IMR-90 (cell line): ENCODE data around the gene ABCA7. TPM values are rescaled to one million over a fixed set of nuclear protein-coding genes. Genes with fewer than 3 reads are reported as not detected.

Source experiments
- ATAC-seq: fragments of 200-7000 bp; cut with Tn5 transposase; 2 replicates; pipeline ENCODE4 v1.9.1; 2020; ENCODE audit warnings: low read depth, mild to moderate bottlenecking, moderate library complexity
- BruUV-seq: library from RNA; stranded (reverse); fragments of 400-500 nt; replicated peaks from 2 replicates; lab custom pipeline; 2021; lab: Mats Ljungman, UMichigan
- CTCF ChIA-PET: fragments of 300-600 bp; formaldehyde crosslinking; extraction: SDS; loops from one replicate; lab custom pipeline; 2021; ENCODE audit warnings: antibody characterized with exemption; lab: Yijun Ruan, JAX
- POLR2A ChIA-PET: fragments of 300-600 bp; sonication (Branson Sonifier 250); formaldehyde crosslinking; loops from one replicate; lab custom pipeline; 2022; ENCODE audit warnings: antibody characterized with exemption; ENCODE audit not compliant: unreplicated experiment; lab: Charles Lee
- DNase-seq: peaks from one replicate; pipeline ENCODE4 v3.0.0; 2013
- H2AFZ ChIP-seq: replicated peaks from 2 replicates; pipeline ENCODE3; 2013; ENCODE audit warnings: low read length, mild to moderate bottlenecking; ENCODE audit not compliant: poor library complexity
- H2AK5ac ChIP-seq: 2 replicates; pipeline ENCODE4 v1.6.1; 2013; ENCODE audit warnings: low read depth, low read length, inconsistent platforms
- H2AK9ac ChIP-seq: replicated peaks from 2 replicates; pipeline ENCODE3; 2013; ENCODE audit warnings: mild to moderate bottlenecking, low read depth, low read length, moderate library complexity; ENCODE audit not compliant: poor library complexity
- H2BK120ac ChIP-seq: 2 replicates; pipeline ENCODE4 v1.6.1; 2013; ENCODE audit warnings: low read depth, low read length, inconsistent platforms
- H2BK15ac ChIP-seq: 3 replicates; pipeline ENCODE4 v1.6.1; 2013; ENCODE audit warnings: low read depth, low read length, inconsistent platforms
- H2BK20ac ChIP-seq: 2 replicates; pipeline ENCODE4 v1.6.1; 2013; ENCODE audit warnings: low read depth, mild to moderate bottlenecking, inconsistent platforms, low read length, moderate library complexity
- H2BK5ac ChIP-seq: 2 replicates; pipeline ENCODE4 v1.6.1; 2013; ENCODE audit warnings: mild to moderate bottlenecking, low read depth, low read length, inconsistent platforms; ENCODE audit not compliant: poor library complexity, severe bottlenecking
- H3K14ac ChIP-seq: replicated peaks from 2 replicates; pipeline ENCODE4 v1.6.1; 2013; ENCODE audit warnings: low read depth, low read length, inconsistent platforms
- H3K18ac ChIP-seq: 2 replicates; pipeline ENCODE4 v1.6.1; 2013; ENCODE audit warnings: low read depth, low read length, control low read depth
- H3K23ac ChIP-seq: 2 replicates; pipeline ENCODE4 v1.6.1; 2013; ENCODE audit warnings: low read depth, low read length, inconsistent platforms
- H3K27ac ChIP-seq: 2 replicates; pipeline ENCODE4 v1.5.1; 2013; ENCODE audit warnings: mild to moderate bottlenecking, control low read depth, low read length; ENCODE audit not compliant: insufficient read depth
- H3K27me3 ChIP-seq: 2 replicates; pipeline ENCODE4 v1.6.1; 2013; ENCODE audit warnings: low read length; ENCODE audit not compliant: control insufficient read depth, insufficient read depth
- H3K36me3 ChIP-seq: 2 replicates; pipeline ENCODE4 v1.6.1; 2013; ENCODE audit warnings: low read length, mixed read lengths; ENCODE audit not compliant: control insufficient read depth, insufficient read depth
- H3K4ac ChIP-seq: 2 replicates; pipeline ENCODE4 v1.6.1; 2013; ENCODE audit warnings: low read depth, low read length, inconsistent platforms
- H3K4me1 ChIP-seq: 2 replicates; pipeline ENCODE4 v1.6.1; 2013; ENCODE audit warnings: low read length, mixed read lengths; ENCODE audit not compliant: control insufficient read depth, insufficient read depth
- H3K4me2 ChIP-seq: 2 replicates; pipeline ENCODE4 v1.6.1; 2013; ENCODE audit warnings: low read depth, mild to moderate bottlenecking, control low read depth, low read length, moderate library complexity
- H3K4me3 ChIP-seq: 2 replicates; pipeline ENCODE4 v1.5.1; 2013; ENCODE audit warnings: low read depth, mild to moderate bottlenecking, control low read depth, low read length, moderate library complexity; ENCODE audit not compliant: insufficient read depth
- H3K56ac ChIP-seq: 2 replicates; pipeline ENCODE4 v1.6.1; 2013; ENCODE audit warnings: low read length, inconsistent platforms; ENCODE audit not compliant: insufficient read depth; ENCODE audit errors: extremely low read depth
- H3K79me1 ChIP-seq, 2 experiments: 2 replicates each; pipeline ENCODE4 v1.6.1; 2013; ENCODE audit warnings: low read length in 2 of 2, inconsistent platforms in 1 of 2, low read depth in 1 of 2
- H3K9ac ChIP-seq: 2 replicates; pipeline ENCODE4 v1.6.1; 2013; ENCODE audit warnings: low read depth, low read length, control low read depth
- H3K9me1 ChIP-seq: 2 replicates; pipeline ENCODE4 v1.6.1; 2013; ENCODE audit warnings: low read length, inconsistent platforms; ENCODE audit not compliant: insufficient read depth
- H3K9me3 ChIP-seq: 2 replicates; pipeline ENCODE4 v1.6.1; 2013; ENCODE audit warnings: low read length; ENCODE audit not compliant: control insufficient read depth, insufficient read depth
- H4K20me1 ChIP-seq: 2 replicates; pipeline ENCODE4 v1.6.1; 2013; ENCODE audit warnings: low read length, inconsistent platforms; ENCODE audit not compliant: insufficient read depth
- H4K5ac ChIP-seq: 2 replicates; pipeline ENCODE4 v1.6.1; 2013; ENCODE audit warnings: mild to moderate bottlenecking, low read depth, low read length, control low read depth
- H4K8ac ChIP-seq, 2 experiments: 2 replicates each; pipeline ENCODE4 v1.6.1; 2013; ENCODE audit warnings: low read depth in 2 of 2, low read length in 2 of 2, control low read depth in 1 of 2, inconsistent platforms in 1 of 2
- H4K91ac ChIP-seq: 2 replicates; pipeline ENCODE4 v1.6.1; 2013; ENCODE audit warnings: low read depth, low read length, inconsistent platforms; ENCODE audit not compliant: insufficient read depth
- BHLHE40 ChIP-seq: fragments of 150-350 bp; IDR thresholded peaks from 2 replicates; pipeline ENCODE4 v1.6.1; 2016; ENCODE audit warnings: mild to moderate bottlenecking, low read depth, low read length
- CEBPB ChIP-seq: IDR thresholded peaks from 2 replicates; pipeline ENCODE4 v1.6.1; 2012; ENCODE audit warnings: low read depth, low read length, improper control_type of control experiment
- CHD1 ChIP-seq: IDR thresholded peaks from 2 replicates; pipeline ENCODE4 v1.6.1; 2012; ENCODE audit warnings: low read depth, low read length, improper control_type of control experiment
- MAFK ChIP-seq: IDR thresholded peaks from 2 replicates; pipeline ENCODE4 v1.6.1; 2012; ENCODE audit warnings: low read depth, low read length, improper control_type of control experiment
- MXI1 ChIP-seq: IDR thresholded peaks from 2 replicates; pipeline ENCODE4 v1.6.1; 2012; ENCODE audit warnings: low read depth, mild to moderate bottlenecking, low read length, moderate library complexity, borderline replicate concordance
- NFE2L2 ChIP-seq: fragments of 150-350 bp; IDR thresholded peaks from 2 replicates; pipeline ENCODE4 v1.6.1; 2016; ENCODE audit warnings: low read depth, mild to moderate bottlenecking, low read length
- RAD21 ChIP-seq: IDR thresholded peaks from 2 replicates; pipeline ENCODE4 v1.6.1; 2012; ENCODE audit warnings: low read length, improper control_type of control experiment
- RCOR1 ChIP-seq: IDR thresholded peaks from 2 replicates; pipeline ENCODE4 v1.6.1; 2012; ENCODE audit warnings: mild to moderate bottlenecking, low read length, improper control_type of control experiment; ENCODE audit not compliant: insufficient replicate concordance
- RFX5 ChIP-seq: IDR thresholded peaks from 2 replicates; pipeline ENCODE4 v1.8.0; 2012; ENCODE audit warnings: low read depth, mild to moderate bottlenecking, low read length, moderate library complexity
- SMC3 ChIP-seq: fragments of 150-350 bp; IDR thresholded peaks from 2 replicates; pipeline ENCODE4 v1.6.1; 2016; ENCODE audit warnings: low read depth, mild to moderate bottlenecking, antibody characterized with exemption, low read length, moderate library complexity
- USF2 ChIP-seq: fragments of 150-350 bp; IDR thresholded peaks from 2 replicates; pipeline ENCODE4 v1.6.1; 2017; ENCODE audit warnings: mild to moderate bottlenecking, antibody characterized with exemption, low read length, low read depth
- WGBS, 2 experiments: methylation state at CpG; one replicate each; pipeline versions ENCODE4 v1.1.5 to v1.1.7; 2013; ENCODE audit warnings: missing lambda C conversion rate in 2 of 2; ENCODE audit not compliant: insufficient read length in 1 of 2; ENCODE audit errors: extremely low coverage in 2 of 2; 5-methylcytosine and 5-hydroxymethylcytosine counted together
- dilution Hi-C: fragments of 300-500 bp; cut with HindIII; formaldehyde crosslinking; loops from one replicate; pipeline ENCODE4 v1.14.3; 2018; ENCODE audit warnings: low sequenced_read_pairs; ENCODE audit not compliant: unreplicated experiment
- in situ Hi-C: fragments of 300-500 bp; cut with MboI; formaldehyde crosslinking; loops from 3 replicates; pipeline ENCODE4 v1.14.3; 2019; ENCODE audit warnings: low sequenced_read_pairs, inconsistent platforms, mixed read lengths
- intact Hi-C: fragments of 100-400 bp; cut with micrococcal nuclease; formaldehyde crosslinking; loops from 2 replicates; pipeline ENCODE4 v1.10.0; 2022
- polyA plus RNA-seq, 3 experiments: library from polyadenylated mRNA; depleted of rRNA; stranded (reverse); fragments of >200 nt; gene quantifications; 2 replicates each; pipeline ENCODE4 v1.2.3, GENCODE V29; 2012; ENCODE audit warnings: low replicate concordance in 1 of 3
- total RNA-seq: library from RNA; depleted of rRNA; stranded (reverse); fragments of >200 nt; gene quantifications from 2 replicates; pipeline ENCODE4 v1.2.3, GENCODE V29; 2012
- TF ChIP-seq, protein P1 (sequence below): fragments of 150-350 bp; IDR thresholded peaks from 2 replicates; pipeline ENCODE4 v1.6.1; 2016; ENCODE audit warnings: low read depth, mild to moderate bottlenecking, low read length, moderate library complexity, borderline replicate concordance

The ABCA7 gene
- total and polyA plus RNA-seq, 2 of the 4 experiments (the other 2 are of a cell fraction) = 0.36 to 3.3 TPM

DNA sequence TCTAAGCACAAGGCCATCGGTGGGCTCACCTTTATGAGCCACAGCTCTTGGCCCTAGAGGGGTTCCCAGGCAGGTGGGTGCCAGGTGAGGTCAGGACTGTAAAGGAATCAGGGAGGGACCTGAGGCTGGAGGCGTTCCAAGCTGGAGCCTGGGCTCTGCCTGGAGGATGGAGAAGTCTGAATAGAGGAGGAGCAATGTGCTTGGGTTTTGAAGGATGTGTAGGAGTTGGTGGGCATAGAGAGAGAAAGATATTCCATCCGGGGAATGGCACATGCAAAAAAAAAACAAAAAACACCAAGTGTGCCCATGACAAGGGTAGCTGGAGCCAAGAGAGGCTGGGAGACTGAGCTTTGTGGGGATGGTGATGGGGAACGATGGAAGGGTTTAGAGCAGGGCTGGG, 37.3 kb upstream of the ABCA7 start:
- H3K79me1 ChIP-seq = no peaks in the 10 kb centered on the region; a peak in 1 of 4 replicates
- 50% methylated on average over 2 of the region's 4 CpGs; no CpG with 5 or more reads in 1 of the 2 experiments for WGBS, 2 experiments
- H3K4ac ChIP-seq = no peak overlapping the region
- no peak overlapping the region for H2AK5ac ChIP-seq
- no peak overlapping the region for H3K4me3 ChIP-seq
- no peak overlapping the region for H4K91ac ChIP-seq
- no peak overlapping the region for H3K56ac ChIP-seq
- no peak overlapping the region for H3K27ac ChIP-seq
- ChIA-PET CTCF (interaction anchor here (0.6 kb wide), 2 partner anchors 147 to 726 kb away, joined by 3 to 4 read pairs; no protein-coding TSS in a partner anchor), POLR2A (no interaction called here)
- H4K5ac ChIP-seq = no peak overlapping the region
- no peak overlapping the region for H3K14ac ChIP-seq
- H3K9me3 ChIP-seq = no peaks in the 10 kb centered on the region
- DNase-seq = no peak
- H2AK9ac ChIP-seq = no peak overlapping the region
- H3K36me3 ChIP-seq = no peaks in the 10 kb centered on the region
- no peak overlapping the region for H4K8ac ChIP-seq
- in situ Hi-C loops = no loop called here
- H3K4me1 ChIP-seq = no peaks in the 10 kb centered on the region
- H3K18ac ChIP-seq = no peak overlapping the region
- no peak overlapping the region for H2BK15ac ChIP-seq
- no peak overlapping the region for H2BK120ac ChIP-seq
- no peak overlapping the region for H3K23ac ChIP-seq
- H3K4me2 ChIP-seq = no peak overlapping the region
- intact Hi-C loops = no loop called here
- H2BK5ac ChIP-seq = no peak overlapping the region
- H4K20me1 ChIP-seq = 0 out of 2 replicates have a peak, but pooled peaks cover 11% of the 10 kb centered on the region
- ATAC-seq = no peak
- no TSS peak for BruUV-seq
- no peak for TF ChIP-seq CHD1
- no peak for TF ChIP-seq CEBPB
- TF ChIP-seq USF2 = no peak
- no peak for TF ChIP-seq NFE2L2
- TF ChIP-seq RFX5 = no peak
- no peak for TF ChIP-seq RAD21
- no peak for TF ChIP-seq MXI1
- no peak for TF ChIP-seq MAFK
- no peak for TF ChIP-seq SMC3
- TF ChIP-seq, protein P1, sequence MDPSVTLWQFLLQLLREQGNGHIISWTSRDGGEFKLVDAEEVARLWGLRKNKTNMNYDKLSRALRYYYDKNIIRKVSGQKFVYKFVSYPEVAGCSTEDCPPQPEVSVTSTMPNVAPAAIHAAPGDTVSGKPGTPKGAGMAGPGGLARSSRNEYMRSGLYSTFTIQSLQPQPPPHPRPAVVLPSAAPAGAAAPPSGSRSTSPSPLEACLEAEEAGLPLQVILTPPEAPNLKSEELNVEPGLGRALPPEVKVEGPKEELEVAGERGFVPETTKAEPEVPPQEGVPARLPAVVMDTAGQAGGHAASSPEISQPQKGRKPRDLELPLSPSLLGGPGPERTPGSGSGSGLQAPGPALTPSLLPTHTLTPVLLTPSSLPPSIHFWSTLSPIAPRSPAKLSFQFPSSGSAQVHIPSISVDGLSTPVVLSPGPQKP = no peak
- no peak for TF ChIP-seq RCOR1
- no peak for TF ChIP-seq BHLHE40
- no peak overlapping the region for H3K9ac ChIP-seq
- H2BK20ac ChIP-seq = no peak overlapping the region
- dilution Hi-C loops = no loop called here
- peaks cover 26% of the 10 kb centered on the region for H3K27me3 ChIP-seq
- H2AFZ ChIP-seq = no peak overlapping the region
- H3K9me1 ChIP-seq = no peaks in the 10 kb centered on the region
